Measurements from ENCODE around the gene RIPPLY2. TPM values are rescaled to one million over a fixed set of nuclear protein-coding genes. Genes with fewer than 3 reads are reported as not detected.

RIPPLY2 gene
- total and polyA plus RNA-seq, 9 of the 15 experiments (the other 6 are each of a cell fraction or from before 2014, with no cell fraction given) = not detected

GRCh38 chr6:83870649-83871048 is 17.5 kb downstream of the RIPPLY2 start:
- Histone ChIP-seq H2AFZ (ENCODE audit: low read depth, low read length) (no peak overlapping the region), H4K20me1 (replicated peaks; ENCODE audit: control insufficient read depth, insufficient read depth, low read length) (no peaks in the 10 kb centered on the region), H3K36me3 (ENCODE audit: control insufficient read depth, insufficient read depth, low read length) (peaks cover 34% of the 10 kb centered on the region), H3K9ac (ENCODE audit: insufficient read depth in 1 of 2, low read depth in 2 of 2, low read length in 2 of 2) (no peak overlapping the region), H3K9me1 (ENCODE audit: control insufficient read depth, insufficient read depth, low read length) (no peaks in the 10 kb centered on the region), H3K4me1 (replicated peaks in 1 of 2; ENCODE audit: control insufficient read depth in 2 of 2, insufficient read depth in 2 of 2, low read length in 2 of 2) (peaks cover 0 to 6% of the 10 kb centered on the region in 2 experiments; a peak in 3 of 5 replicates), H3K4me3 (no peak overlapping the region), H3K27me3 (ENCODE audit: control insufficient read depth in 2 of 2, insufficient read depth in 2 of 2, low read length in 2 of 2) (no peaks in the 10 kb centered on the region), H3K9me3 (replicated peaks; ENCODE audit: control insufficient read depth, insufficient read depth, low read depth, low read length) (peaks cover 3% of the 10 kb centered on the region), H3K27ac (ENCODE audit: extremely low read depth, low read depth, low read length) (no peak overlapping the region), H3K4me2 (ENCODE audit: insufficient read depth, low read length) (no peak overlapping the region), H3K79me2 (ENCODE audit: control insufficient read depth, insufficient read depth, low read length) (peaks cover 12% of the 10 kb centered on the region; the same call in 1 of the 3 replicates)
- ATAC-seq (no peak), FAIRE-seq (no peak), DNase-seq (ENCODE audit: extremely low read depth in 1 of 4, low spot score in 3 of 4) (no peak)
- WGBS (ENCODE audit: insufficient coverage, low coverage, missing lambda C conversion rate) = 100% methylated on average over 1 of the region's 4 CpGs
- BruUV-seq (replicated peaks) = no TSS peak
- in situ Hi-C loops (cut with MboI) (no loop called here), intact Hi-C loops (cut with micrococcal nuclease) (no loop called here)
- TF ChIP-seq THRA (IDR thresholded peaks at IDR 0.05) (no peak), POLR2AphosphoS5 (IDR thresholded peaks at IDR 0.05; ENCODE audit: control insufficient read depth, insufficient read depth, low read depth, low read length) (no peak), DIDO1 (tag; IDR thresholded peaks at IDR 0.05; ENCODE audit: low read depth) (no peak), ZBTB34 (CRISPR knock-in tag; IDR thresholded peaks at IDR 0.05) (no peak), ZC3H11A (IDR thresholded peaks at IDR 0.05; ENCODE audit: low read depth, low read length) (no peak), PRDM10 (IDR thresholded peaks at IDR 0.05; ENCODE audit: partially characterized antibody) (no peak)
- ChIA-PET POLR2A (no interaction called here), CTCF (ENCODE audit: low intra/inter-chr PET ratio) (interaction anchor here (0.7 kb wide), 1 partner anchor 182 kb away, joined by 3 read pairs; no protein-coding TSS in a partner anchor)
